Tibial artery (tissue), 4 donors: ENCODE data around the gene TRAF3.

ENCODE experiments used
- DNase-seq, 2 donors: peaks; one replicate each; pipeline ENCODE4 v3.0.0-alpha.2; 2019
- H3K27ac ChIP-seq, 2 donors: fragments of 200-600 bp; sonication (generic) in 1 of 2; 1 replicate in 1 of 2; 2 replicates in 1 of 2; pipeline ENCODE4 v1.5.1; 2018 to 2019; ENCODE audit warnings: mild to moderate bottlenecking in 1 of 2
- H3K27me3 ChIP-seq, 2 donors: fragments of 200-600 bp; sonication (generic) in 1 of 2; one replicate each; pipeline versions ENCODE4 v1.5.1 to v1.6.0; 2016 to 2019
- H3K36me3 ChIP-seq, 3 donors: fragments of 200-600 bp; sonication (generic) in 2 of 3; one replicate each; pipeline ENCODE4 v1.5.1; 2016 to 2019; ENCODE audit warnings: mild to moderate bottlenecking in 2 of 3
- H3K4me1 ChIP-seq, 4 donors: fragments of 200-600 bp; sonication (generic) in 2 of 4; 1 replicate in 3 of 4; 2 replicates in 1 of 4; pipeline ENCODE4 v1.5.1; 2016 to 2019
- H3K4me3 ChIP-seq, 2 donors: fragments of 200-600 bp; sonication (generic) in 1 of 2; 1 replicate in 1 of 2; 2 replicates in 1 of 2; pipeline ENCODE4 v1.5.1; 2018 to 2019; ENCODE audit warnings: mild to moderate bottlenecking in 2 of 2
- H3K9me3 ChIP-seq, 3 donors: fragments of 200-600 bp; sonication (generic) in 1 of 3; one replicate each; pipeline ENCODE4 v1.5.1; 2016 to 2019
- CTCF ChIP-seq, 2 experiments: fragments of 200-600 bp in 1 of 2; fragments of 450-650 bp in 1 of 2; IDR thresholded peaks; one replicate each; pipeline ENCODE4 v1.5.1; 2017 to 2019; ENCODE audit warnings: antibody characterized with exemption in 2 of 2, mild to moderate bottlenecking in 1 of 2, moderate library complexity in 1 of 2
- intact Hi-C: fragments of 100-400 bp; cut with DNase I; formaldehyde crosslinking; loops from one replicate; pipeline ENCODE4 v1.15.0; 2023; ENCODE audit warnings: low total_unique reads

Gene TRAF3

GRCh38 chr14:102810523-102810922, 33.3 kb downstream of the TRAF3 start:
- TF ChIP-seq CTCF (IDR thresholded peaks at IDR 0.05) = no peak
- intact Hi-C loops = no loop called here
- no peaks in the 10 kb centered on the region for H3K27me3 ChIP-seq
- no peak overlapping the region for H3K27ac ChIP-seq
- no peaks in the 10 kb centered on the region for H3K36me3 ChIP-seq
- no peaks in the 10 kb centered on the region for H3K9me3 ChIP-seq
- DNase-seq = no peak
- no peaks in the 10 kb centered on the region for H3K4me1 ChIP-seq
- no peak overlapping the region for H3K4me3 ChIP-seq

GRCh38 chr14:102811254-102811963, 34.2 kb downstream of the TRAF3 start:
- Histone ChIP-seq H3K27ac (no peak overlapping the region), H3K4me1 (no peaks in the 10 kb centered on the region), H3K9me3 (no peaks in the 10 kb centered on the region), H3K4me3 (no peak overlapping the region), H3K27me3 (no peaks in the 10 kb centered on the region), H3K36me3 (no peaks in the 10 kb centered on the region)
- peak in 1 of 2 donors; percentile 11 for DNase-seq
- TF ChIP-seq CTCF (IDR thresholded peaks at IDR 0.05) = no peak
- intact Hi-C loops = no loop called here

GRCh38 chr14:102811971-102812370, 34.7 kb downstream of the TRAF3 start:
- no peak for TF ChIP-seq CTCF (IDR thresholded peaks at IDR 0.05)
- Histone ChIP-seq H3K4me3 (no peak overlapping the region), H3K4me1 (no peaks in the 10 kb centered on the region), H3K27me3 (no peaks in the 10 kb centered on the region), H3K36me3 (no peaks in the 10 kb centered on the region), H3K9me3 (no peaks in the 10 kb centered on the region), H3K27ac (no peak overlapping the region)
- no peak for DNase-seq
- intact Hi-C loops = no loop called here

- H3K4me1 ChIP-seq = no peaks in the 10 kb centered on the region
- H3K27ac ChIP-seq = no peak overlapping the region
- TF ChIP-seq CTCF (IDR thresholded peaks at IDR 0.05) = no peak
- H3K36me3 ChIP-seq = no peaks in the 10 kb centered on the region
- no peaks in the 10 kb centered on the region for H3K27me3 ChIP-seq
- no peaks in the 10 kb centered on the region for H3K9me3 ChIP-seq
- H3K4me3 ChIP-seq = no peak overlapping the region
- no peak for DNase-seq
- intact Hi-C loops = no loop called here
These were observed 36.4 kb downstream of the TRAF3 start for GRCh38 chr14:102813691-102814090.

GRCh38 chr14:102817318-102817717, 40.1 kb downstream of the TRAF3 start:
- no peak for DNase-seq
- Histone ChIP-seq H3K4me1 (no peaks in the 10 kb centered on the region), H3K36me3 (no peaks in the 10 kb centered on the region), H3K4me3 (no peak overlapping the region), H3K9me3 (no peaks in the 10 kb centered on the region), H3K27me3 (no peaks in the 10 kb centered on the region), H3K27ac (no peak overlapping the region)
- TF ChIP-seq CTCF (IDR thresholded peaks at IDR 0.05) = no peak
- intact Hi-C loops = no loop called here
